Fibroblast of mammary gland (primary cell): Measurements from ENCODE around the gene ALDH1A2.
A peak's percentile ranks its signal among the peaks of the same experiment; 100 is the strongest.

Experiments
- DNase-seq: peaks from one replicate; pipeline ENCODE4 v3.0.0-alpha.2; 2010; ENCODE audit warnings: low read depth
- H3K4me3 ChIP-seq: 2 replicates; pipeline ENCODE4 v1.5.1; 2011; ENCODE audit warnings: low read depth, mild to moderate bottlenecking, low read length, moderate library complexity; ENCODE audit not compliant: control insufficient read depth
- TF ChIP-seq, protein P1 (sequence below): conservative IDR thresholded peaks from 2 replicates; pipeline ENCODE4 v1.5.1; 2011; ENCODE audit warnings: low read depth, low read length, inconsistent platforms; ENCODE audit not compliant: control insufficient read depth, insufficient read depth

The ALDH1A2 gene

DNA sequence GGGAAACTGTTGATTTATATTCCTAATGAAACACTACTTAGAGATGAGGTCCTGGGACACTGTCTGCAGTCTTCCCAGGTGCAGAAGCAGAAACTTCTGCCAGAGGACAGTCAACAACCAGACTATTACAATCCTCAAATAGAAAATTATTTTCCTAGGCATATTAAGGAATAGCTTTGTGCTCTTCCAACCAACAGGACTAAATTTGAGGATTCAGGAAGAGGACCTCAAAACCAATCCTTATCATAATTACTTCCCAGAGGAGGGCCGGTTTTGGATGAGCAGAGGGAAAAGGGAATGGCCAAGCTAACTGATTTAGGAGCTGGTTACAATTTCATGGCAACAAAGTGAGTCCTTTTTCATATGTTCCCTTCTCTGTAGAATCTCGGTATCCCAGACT is 21.0 kb downstream of the ALDH1A2 start:
- H3K4me3 ChIP-seq: no peak overlapping the region
- no peak for DNase-seq
- TF ChIP-seq, protein P1, sequence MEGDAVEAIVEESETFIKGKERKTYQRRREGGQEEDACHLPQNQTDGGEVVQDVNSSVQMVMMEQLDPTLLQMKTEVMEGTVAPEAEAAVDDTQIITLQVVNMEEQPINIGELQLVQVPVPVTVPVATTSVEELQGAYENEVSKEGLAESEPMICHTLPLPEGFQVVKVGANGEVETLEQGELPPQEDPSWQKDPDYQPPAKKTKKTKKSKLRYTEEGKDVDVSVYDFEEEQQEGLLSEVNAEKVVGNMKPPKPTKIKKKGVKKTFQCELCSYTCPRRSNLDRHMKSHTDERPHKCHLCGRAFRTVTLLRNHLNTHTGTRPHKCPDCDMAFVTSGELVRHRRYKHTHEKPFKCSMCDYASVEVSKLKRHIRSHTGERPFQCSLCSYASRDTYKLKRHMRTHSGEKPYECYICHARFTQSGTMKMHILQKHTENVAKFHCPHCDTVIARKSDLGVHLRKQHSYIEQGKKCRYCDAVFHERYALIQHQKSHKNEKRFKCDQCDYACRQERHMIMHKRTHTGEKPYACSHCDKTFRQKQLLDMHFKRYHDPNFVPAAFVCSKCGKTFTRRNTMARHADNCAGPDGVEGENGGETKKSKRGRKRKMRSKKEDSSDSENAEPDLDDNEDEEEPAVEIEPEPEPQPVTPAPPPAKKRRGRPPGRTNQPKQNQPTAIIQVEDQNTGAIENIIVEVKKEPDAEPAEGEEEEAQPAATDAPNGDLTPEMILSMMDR: no peak

DNA sequence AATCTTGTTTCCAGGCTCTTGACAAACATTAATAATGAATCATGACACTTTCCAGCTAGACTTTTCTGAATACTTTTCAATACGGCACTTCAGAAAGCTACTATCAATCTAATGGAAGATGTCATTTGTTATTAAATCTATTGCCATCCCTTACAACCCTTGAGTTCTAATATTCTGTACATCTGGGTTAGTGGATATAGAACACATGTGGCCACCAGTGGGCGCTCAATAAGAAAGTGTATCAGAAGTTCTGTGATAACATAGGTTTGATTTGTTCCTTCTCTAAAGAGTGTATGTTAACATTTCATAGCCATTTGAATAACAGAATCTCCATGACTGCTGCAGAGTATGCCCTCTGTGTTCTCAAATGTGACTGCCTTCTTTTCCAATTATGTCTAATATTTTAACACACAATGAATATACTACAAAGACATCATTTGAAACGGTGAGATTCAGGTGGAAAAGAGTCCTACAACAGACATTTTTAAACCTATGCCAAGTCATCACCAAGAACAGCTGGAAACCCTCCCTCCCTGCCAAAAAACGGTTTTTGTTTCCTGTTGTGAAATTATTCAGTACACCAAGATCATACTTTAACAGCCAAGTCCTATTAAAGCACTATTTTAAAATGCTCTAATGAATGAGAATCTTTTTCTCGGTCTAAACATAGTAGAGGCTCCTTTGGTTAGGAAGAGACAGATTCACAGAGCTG is 22.2 kb downstream of the ALDH1A2 start:
- no peak overlapping the region for H3K4me3 ChIP-seq
- DNase-seq: peak; percentile 47
- TF ChIP-seq, protein P1: peak; percentile 80

DNA sequence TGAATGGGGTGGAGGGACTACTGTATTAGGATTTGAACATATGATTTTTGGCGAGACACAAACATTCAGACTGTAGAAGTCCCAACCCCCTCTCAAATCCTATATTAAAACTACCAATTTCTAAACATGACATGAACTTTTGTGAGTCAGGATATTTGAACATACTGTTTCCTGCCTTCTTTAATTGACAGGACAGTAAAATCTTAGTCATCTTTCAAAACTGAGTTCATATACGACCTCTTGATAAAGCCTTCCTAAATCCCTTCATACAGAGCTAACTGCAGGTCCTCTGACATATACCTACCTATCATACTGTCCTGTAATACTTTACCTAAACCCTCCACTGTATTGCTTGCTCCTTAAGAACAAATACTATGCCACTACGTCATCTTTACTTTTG is 23.5 kb downstream of the ALDH1A2 start:
- H3K4me3 ChIP-seq: no peak overlapping the region
- TF ChIP-seq, protein P1: no peak
- no peak for DNase-seq

DNA sequence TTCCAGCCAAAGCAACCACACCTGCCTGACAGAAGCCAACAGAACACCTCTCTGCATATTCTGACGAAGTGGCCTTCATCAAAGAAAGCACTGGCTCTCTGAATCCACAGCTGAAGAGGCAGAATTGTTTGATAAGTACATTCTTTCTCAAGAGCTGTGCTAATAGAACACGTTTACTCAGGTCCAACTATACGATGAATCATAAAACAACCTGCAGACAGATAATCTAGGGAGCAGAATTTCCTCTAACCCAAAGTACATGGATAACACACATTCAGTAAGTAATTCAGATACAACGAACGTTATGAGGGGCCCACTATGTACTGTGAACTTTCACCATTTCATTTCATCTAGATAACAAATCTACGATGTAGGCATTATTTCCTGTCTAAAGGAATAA is 25.4 kb downstream of the ALDH1A2 start:
- TF ChIP-seq, protein P1: no peak
- no peak overlapping the region for H3K4me3 ChIP-seq
- no peak for DNase-seq

DNA sequence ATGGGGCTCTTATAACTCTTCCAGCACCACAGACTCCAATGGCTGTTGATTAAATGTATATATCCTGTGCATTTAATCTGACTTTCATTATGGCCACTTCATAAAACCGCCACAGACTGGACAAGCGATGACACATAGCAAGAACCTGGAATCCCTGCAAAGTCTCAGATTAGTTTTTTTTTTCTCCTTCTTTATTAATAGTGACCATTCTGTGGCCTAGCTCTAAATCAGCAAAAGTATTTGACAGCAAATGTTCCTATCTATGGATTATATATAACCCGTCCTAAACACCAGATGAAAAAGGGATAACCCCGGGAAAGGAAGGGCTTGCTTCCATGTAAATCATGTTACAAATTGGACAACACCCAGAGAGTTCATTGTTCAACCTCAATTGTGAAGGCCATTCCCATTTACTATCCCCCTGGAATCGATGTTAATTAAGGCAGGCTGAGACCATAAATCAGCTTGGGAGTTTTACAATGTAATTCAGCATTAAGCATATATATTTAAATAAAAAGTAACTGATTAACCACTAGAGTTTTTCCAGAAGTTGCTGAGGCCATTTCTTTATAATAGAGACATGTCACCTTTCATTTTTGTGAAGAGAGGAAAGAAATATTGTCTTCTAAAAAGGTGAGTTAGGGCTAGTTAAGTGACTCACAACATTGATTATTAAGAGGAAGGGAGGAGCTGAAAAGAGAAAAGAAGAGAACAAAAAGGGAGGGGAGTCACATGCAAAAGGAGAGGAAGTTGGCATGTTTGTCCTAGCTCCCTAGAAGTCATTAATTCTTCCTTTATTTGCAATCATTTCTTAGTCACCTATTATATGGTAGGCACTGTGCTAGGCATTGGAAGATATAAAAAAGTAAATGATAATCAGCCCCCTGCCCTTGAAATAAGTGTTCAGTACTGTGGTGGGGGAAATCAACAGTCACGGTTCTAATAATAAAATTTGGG is 26.2 kb downstream of the ALDH1A2 start:
- no peak for DNase-seq
- TF ChIP-seq, protein P1: no peak
- H3K4me3 ChIP-seq: no peak overlapping the region

DNA sequence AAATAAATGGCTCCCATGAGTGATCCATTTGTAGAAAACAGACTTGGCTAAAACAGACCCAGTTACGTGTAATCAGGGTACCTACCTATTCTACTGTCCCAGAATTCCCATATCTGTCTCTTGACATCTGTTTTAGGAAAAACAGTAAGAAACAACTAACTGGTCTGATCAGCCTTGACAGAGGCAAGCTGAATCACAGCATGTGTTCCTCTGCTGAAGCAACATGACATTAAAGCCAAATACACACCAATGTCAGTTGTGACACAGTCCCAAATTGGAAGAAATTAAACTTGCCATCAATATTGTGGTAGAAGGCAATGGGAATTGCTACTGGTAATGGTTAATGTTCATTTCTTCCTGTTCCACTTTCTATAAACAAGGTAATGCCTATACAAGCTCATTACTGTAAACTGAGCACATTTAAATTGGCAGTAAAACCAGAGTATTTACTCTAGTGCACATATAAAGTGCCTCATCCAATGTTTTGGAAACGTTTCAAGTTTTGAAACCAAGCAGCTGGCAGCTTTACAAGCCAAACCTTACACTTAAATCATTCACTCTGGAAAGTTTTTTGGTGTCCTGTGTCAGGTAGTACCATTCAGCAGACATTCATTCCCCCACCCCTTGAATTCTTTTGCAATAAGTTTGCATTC is 27.0 kb downstream of the ALDH1A2 start:
- no peak overlapping the region for H3K4me3 ChIP-seq
- peak; percentile 65 for DNase-seq
- TF ChIP-seq, protein P1: no peak
